Stimulated activated CD8-positive, alpha-beta memory T cell treated with anti-CD3 and anti-CD28 coated beads, Interleukin-15, amount 100 ng/mL, for 1 hour (primary cell): Measurements from ENCODE around the gene DNASE1L1.
"Not testable (repeated sequence)": the region's sequence is repeated elsewhere in the genome, so short reads cannot be mapped to it uniquely, and the experiment has no call there.

ENCODE experiments used
- DNase-seq: peaks from one replicate; pipeline ENCODE4 v3.0.0-alpha.2; 2020; ENCODE audit warnings: low read depth

The DNASE1L1 gene

GRCh38 chrX:154403858-154404257 is 5.2 kb downstream of the DNASE1L1 start:
- no peak for DNase-seq

DNA sequence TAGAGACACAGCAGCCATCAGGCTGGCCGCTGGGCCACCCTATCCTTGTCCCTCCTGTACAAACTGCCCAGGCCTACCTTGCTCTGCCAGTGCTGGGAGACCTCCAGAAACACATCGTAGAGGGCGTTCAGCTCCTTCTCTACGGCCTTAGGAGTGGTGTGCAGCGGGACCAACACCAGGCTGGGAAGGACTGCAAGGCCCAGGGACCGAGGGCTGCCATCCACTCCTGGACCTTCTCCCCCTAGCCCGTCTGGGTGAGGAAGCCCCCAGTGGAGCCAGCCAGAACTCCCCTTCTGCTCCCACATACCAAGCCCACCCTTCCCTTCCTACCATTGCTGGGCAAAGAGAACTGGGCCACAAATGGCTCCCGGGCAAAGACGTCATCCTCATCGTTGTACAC is 5.9 kb downstream of the DNASE1L1 start:
- DNase-seq: no peak

DNA sequence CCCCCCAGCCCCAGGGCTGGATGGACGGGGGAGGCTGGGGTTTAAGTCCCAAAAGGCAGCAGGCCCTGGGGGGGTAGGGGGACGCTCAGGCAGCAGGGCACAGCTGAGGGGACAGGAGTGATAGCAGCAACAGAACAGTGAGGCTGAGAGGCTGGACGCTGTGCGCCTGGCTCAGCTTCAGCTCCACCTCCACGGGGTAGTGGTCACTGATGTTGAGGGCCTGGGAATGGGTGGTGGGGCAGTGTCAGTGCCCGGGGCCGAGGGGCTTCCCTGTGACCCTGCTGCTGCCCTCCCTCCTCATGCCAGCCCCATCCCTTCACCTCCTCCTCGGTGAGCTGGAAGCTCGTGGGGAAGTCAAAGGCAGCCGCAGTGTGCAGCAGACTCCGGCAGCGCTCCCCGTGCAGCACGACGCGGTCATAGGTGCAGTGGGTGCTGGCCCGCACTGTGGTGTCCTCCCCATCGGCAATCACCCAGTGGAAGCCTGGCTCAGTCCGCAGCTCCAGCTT is 6.4 kb downstream of the DNASE1L1 start:
- no peak for DNase-seq

- DNase-seq: no peak
These were observed 7.0 kb downstream of the DNASE1L1 start for GRCh38 chrX:154401918-154402621.

- DNase-seq: no peak
These were observed 7.8 kb downstream of the DNASE1L1 start for GRCh38 chrX:154401045-154401799.

DNA sequence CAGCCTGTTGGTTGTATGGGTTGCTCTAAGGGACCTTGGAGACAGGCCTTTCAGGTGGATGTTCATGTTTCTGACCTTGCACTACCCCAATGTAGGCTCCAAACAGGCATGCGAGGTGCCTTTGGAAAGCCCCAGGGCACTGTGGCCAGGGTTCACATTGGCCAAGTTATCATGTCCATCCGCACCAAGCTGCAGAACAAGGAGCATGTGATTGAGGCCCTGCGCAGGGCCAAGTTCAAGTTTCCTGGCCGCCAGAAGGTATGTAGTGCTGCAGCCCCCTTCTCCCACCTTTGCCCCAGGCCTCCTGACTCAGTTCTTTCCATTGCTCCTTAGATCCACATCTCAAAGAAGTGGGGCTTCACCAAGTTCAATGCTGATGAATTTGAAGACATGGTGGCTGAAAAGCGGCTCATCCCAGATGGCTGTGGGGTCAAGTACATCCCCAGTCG is 8.7 kb downstream of the DNASE1L1 start:
- DNase-seq: not testable (repeated sequence)

GRCh38 chrX:154399527-154400368 is 9.3 kb downstream of the DNASE1L1 start:
- DNase-seq: no peak

GRCh38 chrX:154398668-154399526 is 10.2 kb downstream of the DNASE1L1 start:
- peak; percentile 54 for DNase-seq

- DNase-seq: peak; percentile 66
These were observed 11.0 kb downstream of the DNASE1L1 start, which contains the start of gene RPL10 for GRCh38 chrX:154397888-154398667. TSS of gene RPL10 (plus strand) at chrX:154398377. CDS start at chrX:154398520, 143 bp downstream.

GRCh38 chrX:154396973-154397887 is 11.8 kb downstream of the DNASE1L1 start:
- DNase-seq: no peak

DNA sequence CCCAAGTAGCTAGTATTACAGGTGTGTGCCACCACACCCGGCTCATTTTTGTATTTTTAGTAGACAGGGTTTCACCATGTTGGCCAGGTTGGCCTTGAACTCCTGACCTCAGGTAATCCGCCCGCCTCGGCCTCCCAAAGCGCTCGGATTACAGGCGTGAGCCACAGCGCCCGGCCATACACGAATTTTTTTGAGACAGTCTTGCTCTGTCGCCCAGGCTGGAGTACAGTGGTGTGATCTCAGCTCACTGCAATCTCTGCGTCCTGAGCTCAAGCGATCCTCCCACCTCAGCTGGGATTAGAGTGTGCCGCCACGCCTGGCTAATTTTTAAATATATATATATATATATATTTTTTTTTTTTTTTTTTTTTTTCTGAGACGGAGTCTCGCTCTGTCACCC is 12.7 kb downstream of the DNASE1L1 start:
- not testable (repeated sequence) for DNase-seq

DNA sequence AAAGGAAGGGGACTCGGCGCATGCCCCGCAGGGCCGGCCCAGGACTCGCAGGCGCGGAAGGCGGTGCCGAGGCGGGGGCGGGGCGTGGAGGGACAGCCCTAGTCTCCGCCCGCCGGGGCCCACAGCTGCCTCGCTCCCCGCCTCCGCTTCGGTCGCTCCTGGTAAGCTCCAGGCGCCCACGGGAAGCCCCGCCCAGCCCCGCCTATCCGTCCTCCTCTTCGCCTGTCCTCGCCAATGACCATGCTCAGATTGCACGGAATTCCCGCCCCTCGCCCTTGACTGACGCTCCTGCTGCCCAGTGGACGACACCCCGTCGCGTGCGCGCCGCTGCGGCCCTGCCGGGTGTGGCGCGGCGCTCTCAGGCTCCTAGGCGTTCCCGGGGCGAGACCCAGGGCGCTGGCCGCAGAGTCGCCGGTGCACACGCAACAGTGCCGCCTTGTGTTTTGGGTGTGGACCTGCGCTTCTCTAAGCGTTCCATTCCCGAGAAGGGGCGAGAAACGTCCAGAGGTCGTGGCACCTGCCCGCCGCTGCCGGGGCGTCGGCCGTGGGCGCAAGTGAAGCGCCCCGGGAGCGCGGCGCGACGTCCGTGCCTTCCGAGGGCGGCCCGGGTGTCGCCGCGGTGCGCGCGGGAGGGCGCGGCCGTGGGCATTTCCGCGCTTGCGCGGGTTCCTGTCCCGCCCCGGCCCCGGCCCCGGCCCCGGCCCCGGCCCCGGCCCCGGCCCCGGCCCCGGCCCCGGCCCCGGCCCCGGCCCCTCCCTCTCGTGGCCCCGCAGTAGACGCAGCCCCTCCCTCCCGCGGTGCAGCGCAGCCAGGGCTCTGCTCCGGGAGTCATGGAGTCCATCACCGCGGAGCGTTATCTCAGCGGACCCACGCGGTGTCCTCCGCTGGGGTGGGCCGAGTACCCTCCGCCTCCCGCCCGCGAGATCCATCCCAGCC is 19.0 kb downstream of the DNASE1L1 start:
- DNase-seq: not testable (repeated sequence)

DNA sequence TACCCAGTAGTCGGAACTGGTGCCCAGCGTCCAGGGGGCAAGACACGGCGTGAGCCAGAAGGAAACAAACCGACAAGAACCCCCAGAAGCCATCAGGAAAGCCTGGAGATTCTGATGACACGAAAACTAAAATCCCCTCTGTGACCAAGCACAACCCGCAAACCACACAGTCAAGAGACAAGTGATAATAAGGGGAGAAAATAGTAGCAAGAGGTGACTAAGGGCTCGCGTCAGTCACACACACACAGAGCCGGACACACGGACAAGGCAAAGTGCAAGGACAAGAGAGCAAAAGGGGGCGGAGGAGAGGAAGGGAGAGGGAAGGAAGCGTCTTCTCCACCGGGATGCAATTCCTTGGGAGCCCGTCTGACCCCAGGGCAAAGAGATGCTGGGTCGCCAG is 20.4 kb downstream of the DNASE1L1 start:
- DNase-seq: not testable (repeated sequence)

DNA sequence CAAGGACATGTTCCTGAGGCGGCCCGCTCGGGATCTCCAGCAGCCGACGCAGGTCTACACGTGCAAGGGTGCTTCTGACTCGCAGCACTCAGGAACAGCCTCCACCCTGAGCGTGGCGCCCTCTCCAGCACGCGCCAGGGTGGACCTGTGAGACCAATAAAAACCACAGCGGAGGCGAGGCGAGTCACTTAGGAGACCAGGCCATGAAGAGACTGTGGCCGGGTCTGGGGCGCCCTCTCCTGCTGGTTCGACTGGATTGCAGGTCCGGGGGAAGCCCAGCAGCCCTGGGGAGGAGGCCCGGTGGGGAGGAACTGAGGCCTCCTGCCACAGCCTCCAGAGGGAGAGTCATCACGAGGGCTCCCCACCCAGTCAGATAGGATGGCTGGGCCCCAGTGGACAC is 21.0 kb downstream of the DNASE1L1 start:
- not testable (repeated sequence) for DNase-seq

DNA sequence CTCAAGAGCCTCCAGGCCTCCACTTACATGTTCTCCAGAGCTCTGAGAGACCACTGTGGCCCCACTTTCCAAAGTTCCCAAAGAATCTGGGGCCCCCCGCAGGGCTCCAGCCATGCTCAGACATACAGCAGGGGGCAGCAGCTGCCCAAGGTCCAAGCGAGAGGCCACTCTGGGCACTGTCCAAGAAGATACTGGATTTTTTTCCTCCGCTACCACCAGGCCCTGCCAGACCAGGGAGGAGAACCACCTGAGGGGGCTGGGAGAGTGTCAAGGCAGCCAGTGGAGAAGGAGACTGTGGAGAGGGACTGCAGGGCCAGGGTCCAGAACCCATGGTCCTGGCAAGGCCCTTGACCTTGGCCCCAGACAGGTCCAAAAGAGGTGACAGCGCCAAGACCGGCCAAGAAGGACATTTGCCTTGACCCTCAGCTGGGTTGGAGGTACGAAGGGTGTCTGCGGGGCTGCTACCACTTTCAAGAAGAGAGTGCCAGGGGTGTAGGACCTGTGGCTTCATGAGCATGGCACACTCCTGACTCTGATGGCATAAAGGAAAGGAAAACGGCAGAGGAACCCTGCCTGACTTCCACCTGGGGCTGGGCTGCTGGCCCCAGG is 24.7 kb downstream of the DNASE1L1 start:
- no peak for DNase-seq

DNA sequence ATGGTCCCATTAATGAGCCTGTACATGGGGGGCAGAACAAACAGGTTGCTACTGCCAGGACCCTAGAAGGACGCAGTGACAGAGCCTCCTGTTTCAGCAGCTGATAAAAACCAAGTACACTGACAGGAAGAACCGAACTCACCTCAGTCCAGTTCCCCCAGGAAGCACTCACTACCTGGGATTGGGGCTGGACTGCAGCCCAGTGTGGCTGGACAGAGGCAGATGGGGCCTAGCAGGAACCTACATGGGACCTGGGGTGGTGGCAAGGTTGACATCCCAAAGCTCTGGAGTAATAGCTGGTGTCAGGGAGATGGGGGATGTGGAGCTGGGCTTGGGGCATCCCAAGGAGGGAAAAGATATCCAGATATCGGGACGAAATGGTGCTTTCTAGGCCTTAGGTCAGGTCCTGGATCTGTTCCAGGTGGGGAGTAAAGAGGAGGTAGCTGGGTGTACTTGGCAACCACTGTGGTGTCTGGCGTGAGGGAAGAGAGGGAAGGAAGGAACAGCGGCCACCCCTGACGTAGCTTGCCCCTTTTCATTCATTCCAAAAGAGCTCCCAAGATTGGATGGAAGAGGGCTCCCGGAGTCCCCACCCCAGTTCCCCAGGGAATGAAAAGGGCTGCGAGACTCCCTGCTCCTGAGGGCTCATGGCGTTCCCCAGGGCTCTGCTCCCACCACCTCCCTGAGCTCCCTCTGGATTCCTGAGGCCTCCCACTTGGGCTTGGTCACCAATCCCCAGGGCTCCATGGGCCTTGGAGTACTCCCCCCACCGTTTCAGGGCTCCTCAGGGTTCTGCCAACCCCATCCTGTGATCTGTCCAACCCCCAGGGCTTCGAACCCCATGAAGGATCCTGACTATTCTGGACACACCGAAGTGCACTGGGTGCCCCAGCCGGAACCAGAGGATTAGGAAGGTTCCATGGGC is 25.4 kb downstream of the DNASE1L1 start:
- DNase-seq: no peak
